Chondrocyte (in vitro differentiated cells): ENCODE measurements around the gene BPNT1. TPM values are rescaled to one million over a fixed set of nuclear protein-coding genes. Genes with fewer than 3 reads are reported as not detected.
"Not testable (repeated sequence)": the region's sequence is repeated elsewhere in the genome, so short reads cannot be mapped to it uniquely, and the experiment has no call there.

ENCODE experiments used
- DNase-seq: peaks from one replicate; pipeline ENCODE4 v3.0.0; 2021; ENCODE audit warnings: mixed read lengths, low spot score
- H3K27ac Mint-ChIP-seq: one replicate; pipeline ENCODE4 v1.8.0; 2021; ENCODE audit warnings: mild to moderate bottlenecking, moderate library complexity, mixed read lengths; ENCODE audit not compliant: unreplicated experiment
- H3K27me3 Mint-ChIP-seq: 2 replicates; pipeline ENCODE4 v1.8.0; 2021; ENCODE audit warnings: low read depth, mixed read lengths
- H3K36me3 Mint-ChIP-seq: 2 replicates; pipeline ENCODE4 v1.8.0; 2021; ENCODE audit warnings: low read depth, mixed read lengths
- H3K4me1 Mint-ChIP-seq: 2 replicates; pipeline ENCODE4 v1.8.0; 2021; ENCODE audit warnings: low read depth, mild to moderate bottlenecking, mixed read lengths
- H3K4me3 Mint-ChIP-seq: one replicate; pipeline ENCODE4 v1.8.0; 2021; ENCODE audit warnings: mild to moderate bottlenecking, moderate library complexity, mixed read lengths; ENCODE audit not compliant: unreplicated experiment
- H3K9me3 Mint-ChIP-seq: 2 replicates; pipeline ENCODE4 v1.8.0; 2021; ENCODE audit warnings: low read depth, mixed read lengths
- total RNA-seq: library from RNA; stranded (reverse); gene quantifications from 3 replicates; pipeline ENCODE4 v1.2.1, GENCODE V29; 2021
- TF ChIP-seq, protein P1 (sequence below): fragments of 200-600 bp; sonication (generic); IDR thresholded peaks from 2 replicates; pipeline ENCODE4 v1.5.0; 2021; ENCODE audit warnings: antibody characterized with exemption, mild to moderate bottlenecking, moderate library complexity

BPNT1 gene
- total RNA-seq, 1 donor from 2014 or later, result 16.3 TPM

DNA sequence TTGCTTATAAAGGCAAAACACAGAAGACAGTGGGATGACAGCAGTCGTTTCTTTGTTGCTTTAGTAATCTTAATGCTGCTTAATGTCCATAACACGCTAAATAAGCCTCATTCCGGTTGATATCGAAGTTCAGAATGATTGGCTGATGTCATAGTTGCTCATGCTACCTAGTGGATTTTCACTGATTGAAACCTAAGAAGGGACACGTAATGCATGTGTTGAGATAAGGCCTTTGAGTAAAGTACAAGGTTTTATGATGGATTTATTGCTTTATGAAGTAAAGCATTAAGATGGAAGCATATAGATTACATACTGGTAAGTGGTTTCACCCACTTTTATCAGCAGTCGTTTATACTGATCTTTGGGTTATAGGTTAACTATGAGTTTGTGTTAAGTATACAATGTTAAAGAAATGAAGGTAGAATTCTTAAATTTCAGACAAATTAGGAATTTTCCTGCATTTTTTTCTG, 29.5 kb upstream of the BPNT1 start:
- H3K27ac Mint-ChIP-seq, result no peak overlapping the region
- no peak for DNase-seq
- TF ChIP-seq, protein P1, sequence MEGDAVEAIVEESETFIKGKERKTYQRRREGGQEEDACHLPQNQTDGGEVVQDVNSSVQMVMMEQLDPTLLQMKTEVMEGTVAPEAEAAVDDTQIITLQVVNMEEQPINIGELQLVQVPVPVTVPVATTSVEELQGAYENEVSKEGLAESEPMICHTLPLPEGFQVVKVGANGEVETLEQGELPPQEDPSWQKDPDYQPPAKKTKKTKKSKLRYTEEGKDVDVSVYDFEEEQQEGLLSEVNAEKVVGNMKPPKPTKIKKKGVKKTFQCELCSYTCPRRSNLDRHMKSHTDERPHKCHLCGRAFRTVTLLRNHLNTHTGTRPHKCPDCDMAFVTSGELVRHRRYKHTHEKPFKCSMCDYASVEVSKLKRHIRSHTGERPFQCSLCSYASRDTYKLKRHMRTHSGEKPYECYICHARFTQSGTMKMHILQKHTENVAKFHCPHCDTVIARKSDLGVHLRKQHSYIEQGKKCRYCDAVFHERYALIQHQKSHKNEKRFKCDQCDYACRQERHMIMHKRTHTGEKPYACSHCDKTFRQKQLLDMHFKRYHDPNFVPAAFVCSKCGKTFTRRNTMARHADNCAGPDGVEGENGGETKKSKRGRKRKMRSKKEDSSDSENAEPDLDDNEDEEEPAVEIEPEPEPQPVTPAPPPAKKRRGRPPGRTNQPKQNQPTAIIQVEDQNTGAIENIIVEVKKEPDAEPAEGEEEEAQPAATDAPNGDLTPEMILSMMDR, result no peak
- H3K9me3 Mint-ChIP-seq, result no peaks in the 10 kb centered on the region
- peaks cover 9% of the 10 kb centered on the region for H3K36me3 Mint-ChIP-seq
- no peaks in the 10 kb centered on the region for H3K27me3 Mint-ChIP-seq
- peaks cover 6% of the 10 kb centered on the region for H3K4me1 Mint-ChIP-seq
- no peak overlapping the region for H3K4me3 Mint-ChIP-seq

DNA sequence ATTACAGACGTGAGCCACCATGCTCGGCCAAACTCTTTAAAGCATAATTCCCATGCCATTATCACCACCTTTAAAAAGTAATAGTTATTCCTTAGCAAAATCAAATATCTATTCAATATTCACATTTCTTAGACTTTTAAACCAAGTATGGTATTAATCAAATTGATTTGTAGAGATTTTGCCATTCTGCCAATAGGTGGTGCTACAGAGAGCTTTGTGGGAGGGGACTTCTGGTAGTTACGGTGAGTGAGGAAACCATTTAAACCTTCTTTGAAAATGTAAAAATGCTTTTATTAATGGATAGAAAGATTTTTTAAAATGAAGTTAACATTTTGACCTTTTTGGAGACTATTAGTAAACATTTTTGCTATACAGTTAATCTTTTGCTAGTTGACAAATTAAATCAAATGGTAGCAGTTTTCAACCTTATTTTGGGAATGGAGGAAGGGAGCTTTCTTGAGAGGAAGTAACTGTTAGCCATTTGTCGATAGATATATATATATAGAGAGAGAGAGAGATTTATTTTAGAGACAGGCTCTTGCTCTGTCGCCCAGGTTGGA, 23.6 kb upstream of the BPNT1 start:
- TF ChIP-seq, protein P1, result peak; percentile 79
- Mint-ChIP-seq H3K4me3 (no peak overlapping the region), H3K9me3 (no peaks in the 10 kb centered on the region), H3K36me3 (peaks cover 22% of the 10 kb centered on the region), H3K27me3 (no peaks in the 10 kb centered on the region), H3K27ac (no peak overlapping the region), H3K4me1 (peaks cover under 1% of the 10 kb centered on the region)
- no peak for DNase-seq

DNA sequence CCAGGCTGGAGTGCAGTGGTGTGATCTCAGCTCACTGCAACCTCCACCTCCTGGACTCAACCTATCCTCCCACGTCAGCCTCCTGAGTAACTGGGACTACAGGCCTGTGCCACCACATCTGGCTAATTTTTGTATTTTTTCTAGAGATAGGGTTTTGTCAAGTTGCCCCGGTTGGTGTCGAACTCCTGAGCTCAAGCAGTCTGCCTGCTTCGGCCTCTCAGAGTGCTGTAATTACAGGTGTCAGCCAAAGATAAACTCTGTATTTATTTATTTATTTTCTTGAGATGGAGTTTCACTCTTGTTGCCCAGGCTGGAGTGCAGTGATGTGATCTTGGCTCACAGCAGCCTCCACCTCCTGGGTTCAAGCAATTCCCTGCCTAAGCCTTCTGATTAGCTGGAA, 23.0 kb upstream of the BPNT1 start:
- DNase-seq, H3K27ac Mint-ChIP-seq, H3K9me3 Mint-ChIP-seq, H3K4me3 Mint-ChIP-seq, H3K4me1 Mint-ChIP-seq, H3K27me3 Mint-ChIP-seq: not testable (repeated sequence)
- H3K36me3 Mint-ChIP-seq, result peaks cover 24% of the 10 kb centered on the region

DNA sequence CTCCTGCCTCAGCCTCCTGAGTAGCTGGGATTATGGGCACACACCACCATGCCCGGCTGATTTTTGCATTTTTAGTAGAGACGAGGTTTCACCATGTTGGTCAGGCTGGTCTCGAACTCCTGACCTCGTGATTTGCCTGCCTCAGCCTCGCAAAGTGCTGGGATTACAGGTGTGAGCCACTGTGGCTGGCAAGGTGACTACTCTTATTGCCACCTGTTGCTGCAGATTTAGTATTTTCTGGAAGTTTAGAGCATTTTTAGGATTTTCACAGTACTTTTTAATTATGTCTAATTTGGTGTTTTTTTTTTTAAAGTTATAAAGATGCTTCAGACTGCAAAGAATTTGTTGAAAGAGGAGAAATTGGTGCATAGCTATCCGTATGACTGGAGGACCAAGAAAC, 20.9 kb upstream of the BPNT1 start:
- H3K27ac Mint-ChIP-seq, H3K27me3 Mint-ChIP-seq, DNase-seq, H3K9me3 Mint-ChIP-seq, H3K4me1 Mint-ChIP-seq, H3K4me3 Mint-ChIP-seq: not testable (repeated sequence)
- H3K36me3 Mint-ChIP-seq, result peaks cover 26% of the 10 kb centered on the region

DNA sequence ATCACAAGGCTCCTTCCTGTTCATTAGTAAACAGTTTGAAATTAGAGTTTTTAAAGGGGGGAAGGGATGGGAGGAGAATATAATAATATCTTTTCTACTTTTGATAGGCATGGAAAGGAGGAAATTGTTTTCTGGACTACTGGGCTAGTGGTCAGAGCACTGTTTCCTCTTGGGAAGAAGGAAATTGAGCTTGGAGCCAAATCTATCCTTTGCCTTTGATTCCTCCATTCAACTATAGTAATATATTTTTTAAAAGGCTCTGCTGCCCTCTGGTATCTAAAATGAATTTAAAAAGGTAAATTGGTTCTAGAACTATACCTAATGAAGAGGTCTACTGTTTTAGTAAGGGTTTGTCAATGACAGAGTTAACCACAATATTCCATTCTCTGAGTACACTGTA, 10.2 kb upstream of the BPNT1 start:
- peaks cover 18% of the 10 kb centered on the region for H3K36me3 Mint-ChIP-seq
- H3K4me1 Mint-ChIP-seq, result peaks cover 11% of the 10 kb centered on the region
- no peak overlapping the region for H3K27ac Mint-ChIP-seq

DNA sequence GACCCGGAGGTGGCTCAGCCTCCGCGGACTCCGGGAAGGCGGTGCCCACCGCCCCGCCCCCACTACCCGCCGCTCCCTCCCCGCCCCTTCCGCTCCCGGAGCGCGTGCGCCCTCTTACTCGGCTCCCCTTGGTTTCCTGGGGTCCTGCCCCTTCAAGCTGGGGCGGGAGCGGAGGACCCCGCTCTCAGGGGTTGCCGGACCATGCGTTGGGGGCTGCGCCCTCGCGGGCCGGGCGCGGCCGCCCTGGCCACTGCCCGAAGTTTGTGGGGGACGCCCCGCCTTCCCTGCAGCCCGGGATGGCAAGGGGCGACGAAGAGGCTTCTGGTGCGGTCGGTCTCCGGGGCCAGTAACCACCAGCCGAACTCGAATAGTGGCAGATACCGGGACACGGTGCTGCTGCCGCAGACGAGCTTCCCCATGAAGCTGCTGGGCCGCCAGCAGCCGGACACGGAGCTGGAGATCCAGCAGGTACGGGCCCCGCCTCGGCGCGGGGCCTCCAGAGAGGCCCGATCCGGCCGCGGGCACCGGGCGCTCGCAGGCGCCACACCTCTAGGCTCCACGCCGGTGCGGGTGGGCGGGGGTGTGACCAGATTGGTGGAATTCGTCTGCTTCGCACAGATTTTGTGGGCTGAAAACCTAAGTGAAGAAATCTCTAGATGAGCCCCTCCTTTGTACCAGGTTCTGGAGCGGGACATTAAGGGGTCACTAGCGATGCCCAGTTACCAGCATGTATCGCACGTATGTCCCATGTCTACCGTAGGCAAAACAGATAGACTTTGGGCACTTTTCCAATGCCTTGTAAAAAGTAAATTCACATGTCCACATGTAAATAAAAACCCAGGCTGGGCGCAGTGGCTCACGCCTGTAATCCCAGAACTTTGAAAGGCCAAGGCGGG, 4.7 kb upstream of the BPNT1 start, which contains the start of gene IARS2:
Gene IARS2, plus strand, starts transcription at position 117 of the 896 bp plus-strand sequence. Its CDS starts 85 bp downstream, at position 202.
- Mint-ChIP-seq H3K27me3 (no peaks in the 10 kb centered on the region), H3K9me3 (no peaks in the 10 kb centered on the region), H3K4me3 (peak within 1 kb of the TSS; percentile 74), H3K36me3 (peaks cover 8% of the 10 kb centered on the region), H3K27ac (peak within 1 kb of the TSS; percentile 65), H3K4me1 (peaks cover 26% of the 10 kb centered on the region)
- DNase-seq, result peak; percentile 95
- TF ChIP-seq, protein P1, result no peak

More for the DNA sequence above, 10.2 kb upstream of the BPNT1 start:
- no peak for DNase-seq
- TF ChIP-seq, protein P1, result no peak
- Mint-ChIP-seq H3K27me3 (no peaks in the 10 kb centered on the region), H3K9me3 (no peaks in the 10 kb centered on the region), H3K4me3 (no peak overlapping the region)
